NOMO-1 (cell line): ENCODE data around the gene SENP7.
"Not testable (repeated sequence)": the region's sequence is repeated elsewhere in the genome, so short reads cannot be mapped to it uniquely, and the experiment has no call there.

Experiments
- DNase-seq, 2 experiments: peaks; one replicate each; lab custom pipeline; 2025; ENCODE audit not compliant: unreplicated experiment in 2 of 2; lab: John Stamatoyannopoulos, UW

The SENP7 gene

GRCh38 chr3:101458387-101458786, 54.6 kb downstream of the SENP7 start:
- no peak for DNase-seq

DNA sequence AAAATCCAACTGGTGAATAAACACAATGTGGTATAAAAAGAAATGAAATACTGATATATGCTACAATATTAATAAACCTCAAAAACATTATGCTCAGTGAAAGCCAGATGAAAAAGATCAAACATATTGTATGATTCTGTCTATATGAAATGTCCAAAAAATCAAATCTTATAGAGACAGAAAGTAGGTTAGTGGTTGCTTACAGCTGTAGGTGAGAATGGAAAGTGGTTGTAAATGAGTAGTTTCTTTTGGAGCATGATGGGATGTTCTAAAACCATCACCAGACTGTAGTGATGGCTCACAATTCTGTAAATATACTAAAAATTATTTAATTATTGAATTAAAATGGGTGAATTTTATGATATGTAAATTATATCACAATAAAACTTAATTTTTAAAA, 58.4 kb downstream of the SENP7 start:
- no peak for DNase-seq

GRCh38 chr3:101453961-101454360, 59.1 kb downstream of the SENP7 start:
- no peak for DNase-seq

DNA sequence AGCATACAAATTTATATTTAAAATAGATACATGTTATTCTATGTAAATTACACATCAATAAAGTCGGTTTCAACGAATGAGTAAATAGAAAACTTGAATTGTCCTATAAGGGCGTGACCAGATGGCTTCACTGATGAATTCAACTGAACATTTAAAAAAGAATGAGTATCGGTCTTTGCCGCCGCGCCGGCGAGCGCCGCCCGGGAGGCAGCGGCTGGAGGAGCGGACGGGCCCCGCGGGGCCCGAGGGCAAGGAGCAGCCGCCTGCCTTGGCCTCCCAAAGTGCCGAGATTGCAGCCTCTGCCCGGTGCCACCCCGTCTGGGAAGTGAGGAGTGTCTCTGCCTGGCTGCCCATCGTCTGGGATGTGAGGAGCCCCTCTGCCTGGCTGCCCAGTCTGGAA, 74.4 kb downstream of the SENP7 start:
- DNase-seq: not testable (repeated sequence)

GRCh38 chr3:101433652-101434051, 79.4 kb downstream of the SENP7 start:
- DNase-seq: no peak

DNA sequence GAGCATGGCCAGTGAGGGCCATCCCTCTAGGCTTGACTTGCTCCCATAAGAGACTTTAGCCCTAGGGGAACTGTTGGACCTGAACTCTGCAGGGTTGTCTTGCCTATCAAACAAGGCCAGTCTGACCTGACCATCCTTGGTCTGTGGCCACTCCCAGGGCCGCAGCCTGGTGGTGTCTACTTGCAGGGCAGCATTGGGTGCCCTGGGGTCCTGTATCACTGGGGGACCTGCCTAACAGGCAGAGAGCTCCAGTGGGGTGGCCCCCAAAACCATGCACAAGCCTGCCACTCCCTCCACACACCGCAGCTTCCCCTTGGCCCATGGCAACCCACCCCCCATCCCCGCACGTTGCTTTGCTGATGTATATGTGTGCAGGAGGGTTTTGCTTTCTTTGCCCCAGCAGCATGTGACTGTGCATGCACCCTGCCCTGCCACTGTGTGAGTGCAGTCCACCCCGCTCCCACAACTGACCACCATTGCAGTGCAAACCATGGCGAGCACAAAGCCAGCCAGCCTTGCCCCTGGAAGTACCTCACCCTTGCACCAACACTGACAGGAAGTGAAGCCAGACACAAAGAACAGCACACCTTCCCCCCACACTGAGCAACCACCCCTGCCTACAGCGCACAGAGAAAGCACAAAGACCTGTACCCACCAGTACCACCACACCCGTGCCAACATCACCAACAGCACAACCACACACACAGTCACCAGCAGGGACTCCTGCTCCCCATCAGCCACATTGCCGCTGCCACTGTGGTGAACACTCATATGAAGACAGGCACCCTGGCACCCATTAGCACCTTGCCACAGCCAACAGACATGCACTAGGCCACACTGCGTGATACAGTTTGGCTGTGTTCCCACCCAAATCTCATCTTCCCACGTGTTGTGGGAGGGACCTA, 88.8 kb downstream of the SENP7 start:
- no peak for DNase-seq

- DNase-seq: no peak
These were observed 94.2 kb downstream of the SENP7 start for GRCh38 chr3:101418851-101419250.

DNA sequence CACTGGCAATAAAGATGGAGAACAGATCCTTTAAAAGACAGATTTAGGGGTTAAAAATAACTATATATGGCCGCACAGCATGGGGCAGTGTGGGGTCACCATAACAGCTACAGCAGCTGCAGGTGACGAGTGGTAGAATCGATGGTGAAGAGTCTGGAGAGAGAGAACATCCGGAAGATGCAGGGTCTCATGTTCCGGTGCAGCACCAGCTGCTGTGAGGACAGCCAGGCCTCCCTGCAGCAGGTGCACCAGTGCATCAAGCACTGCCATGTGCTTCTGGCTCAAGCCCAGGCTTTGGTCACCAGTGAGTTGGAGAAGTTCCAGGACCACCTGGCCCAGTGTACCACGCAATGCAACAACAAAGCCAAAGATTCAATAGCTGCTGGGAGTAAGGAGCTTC, 98.9 kb downstream of the SENP7 start:
- DNase-seq: no peak

DNA sequence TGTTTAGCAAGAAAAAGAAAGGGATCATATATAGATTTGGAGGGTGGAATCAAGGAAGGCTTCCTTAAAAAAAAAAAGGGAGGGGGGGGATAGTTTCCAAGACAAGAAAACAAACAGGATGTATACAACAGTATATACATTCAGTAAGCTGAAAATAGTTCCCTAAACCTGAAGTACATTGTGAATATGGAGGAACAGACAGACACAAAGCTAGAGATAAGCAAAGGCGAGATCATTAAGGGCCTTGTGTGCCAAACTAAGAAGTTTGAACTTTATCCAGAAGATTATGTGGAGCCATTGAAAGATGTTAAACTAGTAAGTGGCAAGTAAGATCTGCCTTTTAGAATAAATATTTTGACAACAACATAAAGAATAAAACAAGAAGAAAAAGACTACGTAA, 99.4 kb downstream of the SENP7 start:
- DNase-seq: no peak

DNA sequence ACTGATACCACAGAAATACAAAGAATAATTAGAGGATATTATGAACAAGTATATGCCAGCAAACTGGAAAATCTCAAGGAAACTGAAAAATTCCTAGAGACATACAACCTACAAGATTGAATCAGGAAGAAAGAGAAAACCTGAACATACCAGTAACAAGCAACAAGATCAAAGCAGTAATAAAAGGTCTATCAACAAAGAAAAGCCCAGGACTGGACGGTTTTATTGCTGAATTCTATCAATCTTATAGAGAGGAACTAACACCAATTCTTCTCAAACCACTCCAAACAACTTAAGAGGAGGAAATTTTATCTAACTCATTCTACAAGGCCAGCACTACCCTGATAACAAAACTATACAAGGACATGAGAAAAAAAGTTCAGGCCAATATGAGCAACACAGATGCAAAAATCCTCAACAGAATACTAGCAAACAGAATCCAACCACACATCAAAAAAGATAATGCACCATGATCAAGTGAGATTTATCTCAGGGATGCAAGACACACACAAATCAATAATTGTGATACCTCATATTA, 121.5 kb downstream of the SENP7 start:
- no peak for DNase-seq

GRCh38 chr3:101388706-101389105, 124.3 kb downstream of the SENP7 start:
- no peak for DNase-seq

GRCh38 chr3:101387351-101387750, 125.7 kb downstream of the SENP7 start:
- DNase-seq: no peak

GRCh38 chr3:101384426-101384825, 128.6 kb downstream of the SENP7 start:
- no peak for DNase-seq

DNA sequence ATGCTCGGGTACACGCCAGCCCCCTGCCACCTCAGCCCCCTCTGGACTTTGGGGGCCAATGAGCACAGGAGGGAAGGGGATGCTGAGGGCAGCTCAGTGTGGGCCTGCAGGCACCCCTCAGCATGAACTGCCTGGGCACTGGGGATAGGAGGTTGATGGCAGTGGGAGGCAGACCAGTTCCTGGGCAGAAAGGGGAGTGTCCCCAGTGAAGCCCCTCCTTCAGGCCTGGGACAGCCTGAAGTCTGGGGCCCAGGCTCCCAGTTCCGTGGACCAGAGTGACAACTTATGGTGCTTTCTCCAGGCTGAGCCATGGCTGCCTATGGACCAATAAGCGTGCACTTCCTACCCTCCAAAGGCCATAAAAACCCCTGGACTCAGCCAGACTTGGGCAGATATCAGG, 129.4 kb downstream of the SENP7 start:
- DNase-seq: no peak

DNA sequence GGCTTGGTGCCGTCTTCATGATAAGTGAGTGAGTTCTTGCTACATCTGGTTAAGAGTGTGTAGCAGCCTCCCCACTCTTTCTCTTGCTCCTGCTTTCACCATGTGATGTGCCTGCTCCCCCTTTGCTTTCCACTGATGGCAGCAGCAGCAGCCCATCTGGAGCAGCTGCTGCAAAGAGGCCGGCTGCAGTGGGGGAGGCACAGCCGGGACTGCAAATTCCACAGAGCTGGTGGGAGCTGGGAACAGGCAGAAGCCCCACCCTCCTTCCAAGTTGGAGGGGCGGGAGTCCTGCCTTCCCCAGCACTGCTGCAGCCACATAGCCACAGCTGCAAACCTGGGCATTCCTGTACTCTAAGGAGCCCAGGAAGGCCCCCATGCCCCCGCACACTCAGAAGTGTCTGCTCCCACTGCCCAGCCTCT, 129.8 kb downstream of the SENP7 start:
- DNase-seq: no peak

GRCh38 chr3:101381809-101382208, 131.2 kb downstream of the SENP7 start:
- peak; percentile 2 to 66 for DNase-seq

GRCh38 chr3:101379658-101380376, 133.2 kb downstream of the SENP7 start:
- peak; percentile 68 to 83 for DNase-seq

- no peak for DNase-seq
These were observed 135.2 kb downstream of the SENP7 start for GRCh38 chr3:101377796-101378195.

DNA sequence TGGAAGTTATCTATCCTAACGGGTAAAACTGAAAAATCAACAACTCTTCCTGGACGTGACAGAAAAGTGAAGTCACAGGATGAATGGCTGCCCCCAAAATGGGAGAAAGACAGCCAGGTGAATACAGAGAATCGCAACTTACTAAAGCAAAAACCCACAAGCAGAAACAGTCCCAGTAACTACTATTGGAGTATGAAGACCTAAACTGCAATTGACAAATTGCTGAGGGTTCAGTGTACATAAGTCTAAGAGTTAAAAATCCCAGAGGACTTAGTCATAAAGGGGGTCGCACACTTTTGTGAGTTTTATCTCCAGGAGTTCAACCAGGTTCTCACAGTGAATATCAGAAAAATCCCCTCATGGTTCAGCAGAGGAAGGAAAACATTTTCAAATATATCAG, 135.8 kb downstream of the SENP7 start:
- no peak for DNase-seq

DNA sequence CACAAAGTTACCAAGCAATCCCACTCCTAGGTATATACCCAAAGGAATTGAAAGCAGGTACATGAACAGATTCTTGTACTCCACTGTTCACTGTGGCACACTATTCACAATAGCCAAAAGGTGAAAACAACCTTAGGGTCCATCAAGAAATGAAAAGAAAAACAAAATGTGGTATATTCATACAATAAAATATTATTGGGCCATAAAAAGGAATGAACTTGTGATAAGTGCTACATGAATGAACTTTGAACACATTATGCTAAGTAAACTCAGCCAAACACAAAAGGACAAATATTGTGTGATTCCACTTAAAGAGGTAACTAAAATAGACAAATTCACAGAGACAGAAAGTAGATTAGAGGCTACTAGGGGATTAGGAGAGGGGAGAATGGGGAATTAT, 137.4 kb downstream of the SENP7 start:
- no peak for DNase-seq

DNA sequence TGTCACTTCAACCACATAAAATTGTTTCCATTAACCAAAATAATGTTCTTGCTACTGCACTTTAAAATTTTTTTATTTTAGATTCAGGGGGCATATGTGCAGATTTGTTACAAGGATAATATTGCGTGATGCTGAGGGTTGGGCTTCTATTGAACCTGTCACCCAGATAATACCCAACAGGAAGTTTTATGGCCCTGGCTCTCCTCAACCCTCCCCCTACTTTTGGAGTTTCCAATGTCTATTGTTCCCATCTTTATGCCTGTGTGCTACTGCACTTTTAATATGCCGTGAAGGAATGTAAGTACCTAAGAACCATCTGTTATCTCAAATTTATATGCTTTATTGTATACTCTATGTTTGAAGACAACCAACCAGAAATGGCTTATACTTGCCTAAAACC, 150.6 kb downstream of the SENP7 start:
- DNase-seq: no peak

- DNase-seq: peak in 1 of 2 experiments; percentile 0
These were observed 161.2 kb downstream of the SENP7 start for GRCh38 chr3:101351829-101352228.
